ENCODE results near the gene ADGRV1. TPM values are rescaled to one million over a fixed set of nuclear protein-coding genes. Genes with fewer than 3 reads are reported as not detected.

Gene ADGRV1
- total RNA-seq, 1 experiment from 2014 or later = 64.8 TPM

- H3K4me1 Mint-ChIP-seq = peaks cover 0 to 5% of the 10 kb centered on the region in 2 experiments; a peak in 2 of 4 replicates
- DNase-seq = no peak
- Histone ChIP-seq H3K56ac (ENCODE audit: insufficient read length, low read depth, low read length) (no peak overlapping the region), H3K27me3 (ENCODE audit: insufficient read depth, low read length) (no peaks in the 10 kb centered on the region), H3K9me3 (ENCODE audit: control insufficient read depth, low read depth, low read length) (no peaks in the 10 kb centered on the region), H4K5ac (ENCODE audit: insufficient read length, low read depth, low read length) (no peak overlapping the region), H3K18ac (ENCODE audit: insufficient read length, low read depth, low read length) (no peak overlapping the region), H3K14ac (ENCODE audit: insufficient read depth, low read length) (no peak overlapping the region), H2BK120ac (ENCODE audit: low read depth, low read length, poor library complexity, severe bottlenecking) (no peak overlapping the region), H4K91ac (ENCODE audit: insufficient read length, low read depth, low read length) (no peak overlapping the region), H2BK20ac (ENCODE audit: low read depth, low read length, poor library complexity, severe bottlenecking) (no peak overlapping the region), H3K23me2 (ENCODE audit: insufficient read length, low read depth, low read length, poor library complexity, severe bottlenecking) (no peaks in the 10 kb centered on the region), H3K27ac (ENCODE audit: insufficient read length, low read depth, low read length) (no peak overlapping the region), H2BK15ac (ENCODE audit: low read depth, low read length) (no peak overlapping the region), H3K4me1 (ENCODE audit: insufficient read depth, low read length) (no peaks in the 10 kb centered on the region), H3K79me1 (ENCODE audit: insufficient read depth, low read depth, low read length, poor library complexity, severe bottlenecking) (no peaks in the 10 kb centered on the region), H3K79me2 (ENCODE audit: insufficient read depth, low read length) (no peaks in the 10 kb centered on the region), H3T11ph (ENCODE audit: low read length) (no peak overlapping the region), H2AFZ (ENCODE audit: low read length) (no peak overlapping the region), H3K9ac (ENCODE audit: extremely low read depth, insufficient read length, low read length) (no peak overlapping the region), H2BK12ac (ENCODE audit: insufficient read length, low read depth, low read length) (no peak overlapping the region), H3K23ac (ENCODE audit: insufficient read length, low read depth, low read length) (no peak overlapping the region), H3K4ac (ENCODE audit: low read depth, low read length) (no peak overlapping the region), H2AK5ac (ENCODE audit: insufficient read length, low read length) (no peak overlapping the region), H3K4me2 (ENCODE audit: insufficient read depth, insufficient read length, low read length) (no peak overlapping the region), H4K20me1 (ENCODE audit: control insufficient read depth, insufficient read depth, insufficient read length) (no peaks in the 10 kb centered on the region), H2BK5ac (ENCODE audit: insufficient read length, low read length) (no peak overlapping the region), H4K8ac (replicated peaks; ENCODE audit: insufficient read length, low read depth, low read length) (no peak overlapping the region)
- no CpG with 5 or more reads among the region's 2 CpGs for WGBS (ENCODE audit: extremely low coverage, insufficient read length, low lambda C conversion rate)
- H3K27ac Mint-ChIP-seq = no peak overlapping the region
- H3K27me3 Mint-ChIP-seq (ENCODE audit: low read depth) = no peaks in the 10 kb centered on the region; the same call in 1 of the 2 replicates
- H3K9me3 Mint-ChIP-seq = no peaks in the 10 kb centered on the region
- peaks cover 4 to 20% (median 8%) of the 10 kb centered on the region in 3 experiments; a peak in 5 of 7 replicates for H3K36me3 Mint-ChIP-seq (ENCODE audit: insufficient read depth in 1 of 3, low read depth in 3 of 3)
- no peak overlapping the region for H3K4me3 Mint-ChIP-seq
- no peak for TF ChIP-seq CTCF (conservative IDR thresholded peaks at IDR 0.05)
Observed at GRCh38 chr5:90696153-90696552, 137.6 kb downstream of the ADGRV1 start.

Measured in H9 (cell line).